Suprapubic skin (tissue), 3 donors: ENCODE measurements around the gene VPS26B.

Experiments
- CTCF ChIP-seq, 2 donors: fragments of 200-600 bp in 1 of 2; fragments of 450-650 bp in 1 of 2; sonication (generic) in 1 of 2; IDR thresholded peaks; one replicate each; pipeline ENCODE4 v1.5.1; 2016 to 2019; ENCODE audit warnings: antibody characterized with exemption in 2 of 2, mild to moderate bottlenecking in 1 of 2, moderate library complexity in 1 of 2
- EP300 ChIP-seq: sonication (generic); formaldehyde crosslinking; IDR thresholded peaks from one replicate; pipeline ENCODE4 v1.6.1; 2017; ENCODE audit warnings: antibody characterized with exemption

- no peak for TF ChIP-seq CTCF (IDR thresholded peaks at IDR 0.05)
- TF ChIP-seq EP300 = no peak
These were observed 26.2 kb downstream of the VPS26B start for GRCh38 chr11:134250675-134251074.
